Measurements from ENCODE around the gene CADM1.

Gene CADM1

DNA sequence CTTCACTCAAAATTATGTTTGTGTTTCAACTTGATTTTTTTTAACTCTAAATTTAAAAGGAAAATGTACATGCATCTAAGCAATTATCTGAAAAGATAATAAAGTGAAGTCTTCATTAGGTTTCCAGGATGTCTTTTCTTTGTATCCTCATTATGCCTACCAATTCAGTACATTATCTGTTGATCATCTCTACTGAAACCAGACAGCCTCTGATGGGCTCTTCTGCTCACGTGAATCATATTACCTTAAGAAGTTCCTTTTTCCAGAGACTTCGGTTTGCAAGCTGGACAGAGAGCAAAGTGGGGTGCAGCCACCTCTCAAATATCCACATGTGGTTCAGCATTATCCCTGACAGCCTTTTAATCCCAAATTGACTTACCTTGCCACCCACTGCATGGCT lies 158.4 kb downstream of the CADM1 start:
- no peak for DNase-seq

DNA sequence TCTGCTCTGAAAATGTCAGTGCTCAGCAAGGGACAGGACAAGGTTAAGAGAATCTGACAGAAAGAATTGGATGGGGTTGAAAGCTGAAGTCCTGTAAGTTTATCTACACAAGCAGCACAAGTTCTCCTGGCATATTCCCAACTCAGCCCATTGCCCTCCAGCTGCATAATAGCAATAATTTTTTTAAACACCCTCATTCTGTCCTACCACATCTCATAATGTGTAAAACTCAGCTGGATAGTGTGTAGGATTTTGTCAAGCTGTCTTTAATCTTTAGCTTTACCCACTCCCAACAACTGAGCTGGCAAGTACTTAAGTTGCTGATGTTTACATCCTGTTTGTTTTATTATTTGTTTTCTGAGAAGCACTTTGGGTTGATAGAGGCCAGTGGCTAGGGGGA lies 158.9 kb downstream of the CADM1 start:
- no peak for DNase-seq

DNA sequence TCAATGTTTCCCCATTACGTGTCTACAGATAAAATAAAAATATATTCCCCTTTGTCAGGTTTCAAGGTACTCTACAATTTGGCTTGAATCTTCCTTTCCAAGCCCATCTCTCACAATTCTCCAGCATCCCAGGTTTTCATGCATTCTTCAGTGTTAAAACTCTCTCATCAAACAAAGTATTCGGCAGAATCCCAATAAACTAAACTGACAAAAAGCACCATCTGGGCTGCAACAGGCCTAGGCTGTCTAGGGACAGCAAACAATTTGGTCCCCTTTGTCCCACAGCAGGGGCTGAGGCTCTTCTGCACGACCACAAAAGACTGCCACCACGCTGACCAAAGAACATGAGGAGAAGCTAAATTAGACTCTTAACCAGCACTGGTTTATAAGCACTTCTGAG lies 159.4 kb downstream of the CADM1 start:
- DNase-seq: no peak

DNA sequence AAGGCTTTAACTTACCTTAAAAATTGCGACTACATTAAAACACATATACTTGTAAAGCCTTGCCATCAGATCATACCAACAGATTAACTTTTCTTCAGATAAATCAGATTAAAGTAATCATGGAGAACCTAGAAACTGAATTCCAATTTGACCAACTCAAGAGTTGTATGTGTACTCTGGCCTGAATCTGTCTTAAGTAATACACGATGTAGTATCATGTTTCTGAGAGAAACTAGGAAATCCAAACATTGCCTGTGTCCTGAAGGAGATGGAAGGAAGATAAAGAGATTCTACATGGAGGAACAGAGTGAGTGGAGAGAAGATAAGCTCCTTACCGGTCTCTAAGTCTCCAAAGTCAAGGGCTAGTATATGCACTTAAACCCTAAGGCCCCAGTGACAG lies 162.1 kb downstream of the CADM1 start:
- no peak for DNase-seq

DNA sequence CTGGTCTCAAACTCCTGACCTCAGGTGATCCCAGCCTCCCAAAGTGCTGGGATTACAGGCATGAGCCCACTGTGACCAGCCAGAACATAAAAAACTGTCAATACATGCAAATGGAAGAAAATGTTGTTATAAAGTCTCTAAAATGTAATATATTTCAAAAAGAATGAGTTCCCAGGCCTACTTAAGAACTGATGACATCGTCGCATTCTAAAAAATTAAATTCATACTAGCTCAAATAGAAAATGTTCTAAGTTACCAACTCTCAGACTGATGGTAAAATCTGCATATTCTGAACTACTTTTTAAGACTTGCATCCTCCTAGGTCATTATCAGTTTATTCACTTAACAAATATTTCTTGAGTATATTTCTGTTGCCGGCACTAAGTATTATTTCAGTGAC lies 163.3 kb downstream of the CADM1 start:
- no peak for DNase-seq

DNA sequence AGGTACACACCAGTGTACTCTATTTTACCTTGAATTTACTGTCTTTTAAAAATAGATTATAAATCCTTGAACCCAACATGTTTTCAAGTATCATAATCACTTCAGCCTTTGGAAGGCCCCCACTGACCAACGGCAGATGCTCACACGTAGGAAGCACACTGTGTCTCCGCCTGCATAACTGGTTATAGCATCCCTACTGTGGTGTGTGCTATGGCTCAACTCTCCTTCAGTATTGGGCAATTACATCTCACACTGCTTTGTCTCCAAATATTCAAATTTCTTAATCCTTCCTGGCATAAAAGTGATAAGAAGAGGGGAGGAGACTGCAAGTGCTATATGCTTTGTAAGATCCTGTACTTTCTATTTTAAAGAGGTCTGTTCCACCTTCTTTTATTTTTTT lies 165.7 kb downstream of the CADM1 start:
- no peak for DNase-seq

DNA sequence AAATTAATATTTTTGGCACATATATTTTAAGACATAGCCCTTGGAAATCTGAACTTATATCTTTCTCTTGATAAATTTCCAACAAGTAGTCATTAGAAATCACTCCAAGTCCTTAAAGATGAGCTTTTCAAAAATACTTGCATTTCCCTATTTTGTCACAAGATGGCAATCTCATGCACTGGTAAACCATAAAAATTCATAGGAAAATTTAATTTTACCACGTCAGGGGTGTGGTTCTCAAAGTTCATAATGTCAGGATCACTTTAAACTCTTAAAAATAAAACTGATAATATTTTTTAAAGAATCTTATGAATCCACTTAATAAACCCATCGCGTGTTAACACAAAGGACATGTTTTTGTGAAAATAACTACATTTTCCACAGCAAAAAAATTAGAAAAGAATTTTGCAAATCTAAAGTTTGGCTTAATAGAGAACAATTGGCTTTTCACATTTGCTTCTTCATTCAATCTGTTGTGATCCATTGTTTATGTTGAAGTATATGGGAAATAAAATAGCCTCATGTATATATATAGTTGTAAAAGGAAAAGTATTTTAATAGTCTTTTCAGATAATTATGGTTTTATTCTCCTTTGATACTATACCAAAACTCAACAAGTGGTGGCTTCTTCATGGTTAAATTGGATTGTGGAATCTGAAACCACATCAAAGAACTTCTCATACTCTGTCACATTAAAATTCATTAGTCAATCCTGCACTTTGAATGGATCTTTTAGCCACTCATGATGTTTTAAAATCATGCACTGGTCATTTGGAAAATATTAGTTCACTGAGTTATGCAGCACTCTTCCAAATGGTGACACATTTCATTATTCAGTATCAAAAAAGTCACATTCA lies 169.1 kb downstream of the CADM1 start:
- DNase-seq: peak; percentile 10

DNA sequence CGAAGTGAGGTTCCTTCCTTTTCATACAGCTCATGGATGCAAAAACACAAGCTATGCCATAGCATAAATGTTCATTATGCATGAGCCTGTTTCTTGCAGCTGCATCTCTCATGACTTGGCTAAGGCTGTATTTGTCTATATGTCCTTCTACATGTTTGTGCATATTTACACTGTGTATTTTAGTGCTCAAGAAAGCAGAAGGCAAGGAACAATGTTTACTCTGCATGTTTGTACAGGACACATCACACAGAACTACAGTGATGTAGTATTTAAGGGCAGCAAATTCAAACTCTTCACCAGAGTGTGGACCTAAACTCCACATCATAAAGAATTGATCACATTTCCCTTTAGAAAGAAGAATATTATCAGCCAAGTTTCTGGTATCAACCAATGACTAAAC lies 170.3 kb downstream of the CADM1 start:
- DNase-seq: no peak

DNA sequence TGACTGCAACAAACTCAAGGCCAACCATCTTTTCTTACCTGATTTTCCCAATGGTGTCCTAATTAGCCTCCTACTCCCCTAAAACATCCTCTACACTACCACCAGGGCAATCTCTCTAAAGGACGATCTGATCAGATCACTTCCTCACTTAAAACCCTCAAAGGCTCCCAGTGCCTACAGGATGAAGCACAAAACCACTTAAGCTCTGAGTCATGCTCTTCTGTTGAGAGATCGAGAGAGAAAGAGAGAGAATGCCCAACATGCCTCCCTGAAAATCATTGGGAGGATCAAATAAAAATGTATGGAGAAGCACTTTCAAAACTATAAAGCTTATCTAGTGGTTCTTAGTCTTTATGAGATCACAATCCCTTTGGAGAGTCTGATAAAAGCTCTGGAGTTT lies 171.1 kb downstream of the CADM1 start:
- DNase-seq: no peak

DNA sequence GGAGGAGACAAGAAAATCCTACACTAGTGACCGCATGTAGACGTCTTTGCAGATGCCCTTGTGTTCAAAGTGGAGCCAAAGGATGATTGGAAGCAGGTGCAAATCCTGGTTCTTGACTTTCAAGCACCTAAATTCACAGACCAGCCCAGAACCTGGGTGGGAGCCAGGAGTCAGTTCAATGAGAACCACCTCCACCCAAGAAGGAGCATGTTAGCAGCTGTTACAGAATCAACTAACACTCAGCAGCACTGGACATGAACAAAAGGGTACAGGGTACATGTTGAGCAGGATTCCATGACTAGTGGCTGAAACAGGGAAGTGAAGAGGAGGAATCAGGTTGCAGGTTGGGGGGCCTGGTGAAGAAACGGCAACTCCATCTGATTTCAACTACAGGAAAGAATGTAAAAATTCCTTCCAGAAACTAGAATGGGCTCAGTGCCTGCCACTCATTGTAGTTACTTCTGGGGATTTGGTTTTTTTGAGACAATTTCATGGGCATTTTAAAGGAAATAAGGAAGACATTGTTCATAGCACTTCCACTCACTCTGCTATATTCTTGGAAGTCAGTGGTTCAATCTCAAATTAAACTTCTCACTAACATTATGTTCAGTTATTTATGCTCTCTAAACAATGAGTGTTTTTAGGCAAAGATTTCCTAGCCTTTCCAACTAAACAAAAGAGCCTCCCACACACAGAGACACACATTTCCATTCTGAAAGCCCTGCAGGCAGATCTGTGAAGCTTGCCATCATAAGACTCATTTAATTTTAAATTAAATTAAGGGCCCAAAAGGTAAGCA lies 173.3 kb downstream of the CADM1 start:
- DNase-seq: no peak

DNA sequence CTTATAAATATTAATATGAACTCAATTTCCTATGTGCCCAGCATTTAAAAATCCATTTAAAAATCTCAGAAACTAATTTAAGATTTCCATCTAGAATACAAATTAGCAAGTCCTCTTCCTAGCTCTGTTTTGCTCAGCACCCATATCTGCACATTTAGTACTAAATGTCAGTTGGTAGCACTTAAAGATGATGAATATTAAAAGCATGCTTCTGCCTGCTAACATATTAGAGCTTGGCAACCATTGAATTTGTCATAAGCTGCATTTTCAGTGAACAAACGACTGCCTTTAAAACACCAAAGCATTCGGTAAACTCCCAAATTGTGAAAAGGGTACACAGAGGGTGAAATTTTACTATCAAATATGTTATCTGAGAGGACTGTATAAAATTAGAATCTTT lies 177.7 kb downstream of the CADM1 start:
- DNase-seq: no peak

DNA sequence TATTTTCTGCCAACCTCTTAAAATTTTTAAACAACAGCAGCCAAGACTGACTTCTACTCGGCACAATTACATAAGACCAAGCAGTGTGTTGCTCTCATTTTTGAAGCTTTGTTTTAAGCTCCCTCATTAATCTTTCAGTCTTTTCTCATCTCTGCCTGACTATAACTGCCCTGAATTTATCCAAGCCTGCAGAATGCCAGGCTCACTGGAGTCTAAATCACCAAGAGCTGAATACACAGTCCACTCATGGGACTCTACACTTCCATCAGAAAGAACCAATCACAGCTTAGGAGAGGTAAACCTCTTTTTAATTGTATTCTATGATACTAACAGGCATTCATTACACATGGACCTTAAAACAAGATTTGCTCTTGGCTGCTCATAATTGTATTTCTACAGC lies 178.7 kb downstream of the CADM1 start:
- DNase-seq: no peak

DNA sequence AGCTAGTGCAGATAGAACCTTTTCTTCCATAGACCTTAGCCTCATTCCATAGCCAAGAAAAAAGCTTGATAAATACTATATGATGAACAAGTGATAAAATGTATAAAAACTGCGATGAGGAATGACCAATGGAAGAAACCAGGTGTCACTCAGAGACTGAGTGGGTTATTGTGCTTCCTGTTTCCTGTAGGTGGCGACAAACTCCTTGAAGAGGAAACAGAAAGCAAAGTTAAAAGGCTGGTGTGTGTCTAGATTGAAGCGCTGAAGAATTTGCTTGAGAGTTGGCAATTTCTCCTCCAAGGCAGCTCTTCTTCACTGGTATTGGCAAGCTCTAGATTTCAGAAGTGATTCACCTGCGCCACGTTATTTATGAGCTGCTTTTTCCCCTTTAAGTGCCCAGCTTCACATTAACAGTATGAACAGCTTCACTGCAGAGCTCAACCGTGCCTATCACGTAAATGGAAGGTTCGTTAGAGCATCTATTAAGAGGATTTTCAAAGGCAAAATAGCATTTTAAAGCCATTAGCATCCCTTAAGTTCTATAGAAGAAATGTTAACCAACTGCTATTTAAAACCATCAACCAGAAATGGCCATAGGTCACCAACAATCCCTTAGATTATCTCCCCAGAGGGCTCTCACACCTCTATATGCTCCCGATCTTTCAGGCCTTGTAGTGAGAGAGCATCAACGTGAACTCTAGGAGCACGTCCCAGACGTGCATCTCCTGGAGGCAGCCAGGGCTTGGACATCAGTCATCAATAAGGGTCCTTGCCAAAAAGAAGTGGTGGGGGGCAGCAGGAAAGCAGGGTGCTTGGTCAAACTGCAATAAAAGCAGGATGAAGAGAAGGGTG lies 179.4 kb downstream of the CADM1 start:
- no peak for DNase-seq

DNA sequence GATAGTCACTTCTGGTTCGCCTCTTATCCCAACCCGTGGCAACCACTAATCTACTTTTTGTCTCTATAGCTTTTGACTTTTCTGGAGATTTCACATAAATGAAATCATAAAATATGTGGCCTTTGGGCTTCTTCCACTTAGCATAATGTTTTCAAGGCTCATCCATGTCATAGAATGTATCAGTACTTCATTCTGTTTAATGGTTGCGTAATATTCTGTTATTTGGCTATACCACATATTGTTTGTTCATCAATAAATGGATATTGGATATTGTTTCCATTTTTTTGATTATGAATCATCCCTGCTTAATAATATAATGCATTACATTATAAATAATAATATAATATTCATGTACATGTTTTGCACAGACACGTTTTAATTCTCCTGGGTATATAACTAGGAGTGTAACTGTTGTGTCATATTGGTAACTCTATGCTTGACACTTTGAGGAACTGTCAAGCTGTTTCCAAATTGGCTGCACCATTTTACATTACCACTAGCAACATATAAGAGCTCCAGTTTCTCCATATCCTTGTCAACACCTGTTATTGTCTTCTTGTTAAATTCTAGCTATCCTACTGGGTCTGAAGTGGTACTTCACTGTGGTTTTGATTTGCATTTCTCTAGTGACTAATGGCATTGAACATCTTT lies 181.5 kb downstream of the CADM1 start:
- no peak for DNase-seq

DNA sequence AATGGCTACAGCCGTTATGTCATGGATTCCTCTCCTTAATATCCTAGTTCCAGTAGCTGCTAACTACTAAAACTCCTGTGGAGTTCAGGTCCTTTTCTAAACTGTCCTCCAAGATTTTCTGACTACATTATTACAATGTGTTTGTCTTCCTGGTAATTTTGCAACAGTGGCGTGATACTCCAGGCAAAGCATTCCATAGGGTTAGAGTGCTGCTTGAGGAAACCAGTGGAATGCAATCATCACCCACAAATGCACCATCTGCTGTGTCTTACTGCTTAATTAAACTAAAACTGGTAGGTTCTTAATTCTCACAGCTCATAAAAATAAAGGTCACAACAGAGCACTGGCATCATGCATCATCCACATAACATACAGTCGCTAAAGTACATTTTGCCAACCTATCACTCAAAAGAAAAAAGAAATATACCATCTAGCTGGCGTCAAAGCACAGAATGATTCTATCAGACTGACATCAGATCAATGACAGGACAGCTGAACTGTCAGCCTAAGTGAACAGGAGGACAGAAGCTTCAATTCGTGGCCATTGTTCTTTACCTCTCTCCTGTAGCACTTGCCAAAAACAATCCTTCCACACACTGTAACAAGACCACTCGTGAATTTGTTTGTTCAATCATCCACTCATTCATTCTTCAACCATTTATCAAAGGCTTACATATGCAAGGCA lies 182.5 kb downstream of the CADM1 start:
- no peak for DNase-seq

DNA sequence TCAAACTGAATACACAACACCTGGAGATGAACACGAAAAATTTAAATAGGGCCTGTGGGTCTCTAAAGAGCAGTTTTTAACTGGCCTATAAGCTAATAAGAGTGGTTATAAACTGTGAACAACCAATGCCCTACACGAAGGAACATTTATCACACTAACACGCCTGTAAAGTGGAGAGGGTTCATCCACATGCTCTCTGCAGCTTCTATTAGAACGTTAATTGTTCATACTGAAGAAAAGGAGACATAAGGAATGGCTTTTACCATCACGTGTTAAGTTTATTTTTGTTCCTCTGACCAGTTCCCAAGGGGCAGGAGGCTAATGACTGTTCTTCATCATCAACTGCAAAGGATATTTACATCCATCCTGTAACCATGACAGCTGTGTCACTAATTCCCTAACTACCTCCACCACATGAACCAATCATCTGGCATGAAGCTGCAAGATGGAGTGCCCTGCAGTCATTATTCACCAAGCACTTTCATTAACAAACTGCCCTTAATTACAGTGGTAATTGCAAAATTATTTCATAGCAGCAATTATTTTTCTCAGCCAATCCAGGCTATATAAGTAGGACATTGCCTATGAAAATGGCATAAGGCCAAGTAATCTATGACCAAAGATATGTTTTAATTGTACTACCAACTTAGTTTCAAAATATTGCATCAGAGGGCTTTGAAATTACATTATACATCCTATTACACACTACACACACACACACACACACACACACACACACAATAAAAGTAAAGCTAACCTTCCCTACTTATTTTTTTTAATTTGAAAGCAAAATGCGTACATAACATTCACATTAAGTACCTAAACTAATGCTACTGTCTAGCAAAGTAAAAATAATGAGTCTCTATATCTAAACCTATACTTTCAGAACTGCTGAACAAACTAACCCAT lies 186.7 kb downstream of the CADM1 start:
- DNase-seq: no peak

DNA sequence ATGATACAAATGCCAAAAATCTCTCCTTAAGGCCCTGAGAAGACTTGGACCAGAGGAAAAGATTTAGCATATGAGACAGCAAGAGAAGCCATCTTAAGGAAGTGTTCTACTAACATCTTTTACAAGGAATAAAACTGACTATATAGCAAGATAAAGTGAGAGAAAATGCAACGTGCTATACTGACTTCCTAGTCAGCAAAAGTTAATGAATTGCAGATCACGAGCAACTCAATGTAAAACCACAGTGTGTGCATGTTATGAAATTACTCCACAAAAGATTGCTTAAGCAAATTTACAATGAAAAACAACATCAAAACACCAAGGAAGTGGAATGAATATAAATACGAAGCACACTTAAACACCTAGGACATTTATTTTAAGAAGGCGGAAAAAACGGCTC lies 187.5 kb downstream of the CADM1 start:
- no peak for DNase-seq

DNA sequence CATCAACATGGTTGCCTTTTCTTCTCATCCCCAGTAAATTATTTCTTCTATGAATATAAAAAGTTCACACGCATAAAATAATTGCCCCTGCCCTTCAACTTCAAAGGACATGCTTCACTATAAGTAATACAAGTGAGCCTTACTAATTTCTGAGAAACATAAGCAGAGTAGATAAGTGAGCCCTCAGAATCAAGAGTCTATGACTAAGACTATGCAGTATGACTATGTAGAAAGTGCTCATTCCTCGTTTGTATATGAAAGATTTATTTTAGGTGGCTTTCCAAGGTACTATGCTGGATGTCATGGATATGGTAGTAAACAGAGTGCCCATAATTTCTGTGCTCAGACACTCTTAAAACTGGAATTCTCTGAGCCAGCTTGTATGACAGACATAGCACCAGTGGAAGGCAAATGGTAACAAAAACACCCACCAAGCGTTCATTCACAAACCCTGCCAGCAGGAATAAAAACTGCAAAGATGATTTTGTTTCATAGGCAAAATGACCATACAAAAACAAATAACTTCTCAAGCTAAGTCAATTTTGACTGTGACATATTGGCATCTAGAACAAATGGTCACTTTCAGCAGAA lies 189.8 kb downstream of the CADM1 start:
- DNase-seq: no peak

DNA sequence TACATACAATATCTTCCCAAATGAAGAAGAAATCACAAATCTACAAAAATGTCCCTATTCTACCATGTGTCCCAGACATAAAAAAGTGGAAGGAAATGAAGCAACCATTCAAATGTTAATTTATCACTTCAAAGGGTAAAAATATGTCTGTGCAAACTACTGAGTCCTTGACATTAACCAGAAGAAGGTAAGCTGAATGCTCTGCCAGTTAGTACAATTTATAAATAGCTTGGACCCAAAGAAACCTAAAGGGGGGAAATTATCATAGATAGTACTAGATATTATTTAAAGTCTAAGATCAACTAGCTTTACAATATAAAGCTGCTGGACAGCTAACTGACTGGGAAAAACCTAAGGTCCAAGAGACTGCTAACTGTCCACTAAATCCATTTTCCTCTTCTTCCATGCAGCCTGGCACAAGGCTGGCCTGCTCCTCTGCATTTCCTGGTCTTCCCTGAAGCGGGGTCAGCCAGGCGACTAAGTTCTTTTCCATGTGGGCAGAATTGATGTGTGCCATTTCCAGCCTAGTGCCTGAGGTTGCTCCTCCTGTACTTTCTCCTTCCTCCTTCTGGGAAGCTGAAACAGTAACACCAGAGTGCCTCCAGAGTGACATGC lies 190.9 kb downstream of the CADM1 start:
- DNase-seq: no peak

DNA sequence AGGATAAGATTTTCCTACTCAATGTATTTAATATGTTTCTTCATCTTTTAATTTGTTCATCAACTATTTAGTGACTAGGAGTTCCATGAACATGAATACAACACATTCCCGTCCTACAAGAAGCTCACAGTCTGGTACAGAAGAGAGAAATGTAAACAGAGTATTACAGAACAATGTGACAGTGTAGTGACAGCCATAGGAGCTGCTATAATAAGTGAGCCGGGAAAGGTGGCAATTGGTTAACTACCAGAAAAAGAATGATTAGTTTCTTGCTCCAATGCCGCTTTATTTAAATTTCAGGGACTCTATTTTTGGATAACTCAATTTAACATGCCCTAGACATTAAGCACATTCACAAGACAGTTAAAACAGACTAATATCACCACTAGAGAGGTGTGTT lies 192.3 kb downstream of the CADM1 start:
- DNase-seq: no peak

Data from NCI-H1694 (cell line).